K562 (cell line): Measurements from ENCODE around the gene KNOP1.

Experiments used
- CTCF ChIP-seq, 3 experiments: IDR thresholded peaks in 2 of 3; conservative IDR thresholded peaks in 1 of 3; 2 replicates each; pipeline ENCODE4 v1.5.1; 2011 to 2012; ENCODE audit warnings: low read length in 3 of 3, mild to moderate bottlenecking in 3 of 3, control low read depth in 2 of 3, improper control_type of control experiment in 1 of 3, inconsistent platforms in 1 of 3, low read depth in 1 of 3, mixed read lengths in 1 of 3, moderate library complexity in 1 of 3; ENCODE audit not compliant: insufficient read depth in 2 of 3
- MAFF ChIP-seq: IDR thresholded peaks from 2 replicates; pipeline ENCODE4 v1.6.1; 2012; ENCODE audit warnings: low read length, improper control_type of control experiment
- MCM3 ChIP-seq: fragments of 450-650 bp; IDR thresholded peaks from 2 replicates; pipeline ENCODE4 v1.6.1; 2016
- NCOA6 ChIP-seq: fragments of 450-650 bp; IDR thresholded peaks from 2 replicates; pipeline ENCODE4 v1.6.1; 2017; ENCODE audit warnings: mild to moderate bottlenecking
- NR3C1 ChIP-seq: sonication (generic); formaldehyde crosslinking; IDR thresholded peaks from 2 replicates; pipeline ENCODE4 v1.8.1; 2022; ENCODE audit warnings: missing genetic modification reagents
- POLR2A ChIP-seq: fragments of 450-650 bp; conservative IDR thresholded peaks from 2 replicates; pipeline ENCODE4 v1.6.1; 2016
- USF2 ChIP-seq: sonication (generic); formaldehyde crosslinking; IDR thresholded peaks from 2 replicates; pipeline ENCODE4 v1.5.0; 2020; ENCODE audit warnings: missing genetic modification reagents

- TF ChIP-seq CTCF (IDR thresholded peaks at IDR 0.05 in 2 of 3, conservative IDR thresholded peaks at IDR 0.05 in 1 of 3; ENCODE audit: insufficient read depth in 2 of 3, low read depth in 1 of 3, low read length in 3 of 3) (no peak), POLR2A (no peak), USF2 (CRISPR knock-in tag) (no peak), NR3C1 (no peak), MCM3 (no peak), MAFF (no peak), NCOA6 (no peak)
Measured at GRCh38 chr16:19678804-19679203, 39.2 kb downstream of the KNOP1 start.
